Measurements from ENCODE around the gene HSPA12B.

Gene HSPA12B

DNA sequence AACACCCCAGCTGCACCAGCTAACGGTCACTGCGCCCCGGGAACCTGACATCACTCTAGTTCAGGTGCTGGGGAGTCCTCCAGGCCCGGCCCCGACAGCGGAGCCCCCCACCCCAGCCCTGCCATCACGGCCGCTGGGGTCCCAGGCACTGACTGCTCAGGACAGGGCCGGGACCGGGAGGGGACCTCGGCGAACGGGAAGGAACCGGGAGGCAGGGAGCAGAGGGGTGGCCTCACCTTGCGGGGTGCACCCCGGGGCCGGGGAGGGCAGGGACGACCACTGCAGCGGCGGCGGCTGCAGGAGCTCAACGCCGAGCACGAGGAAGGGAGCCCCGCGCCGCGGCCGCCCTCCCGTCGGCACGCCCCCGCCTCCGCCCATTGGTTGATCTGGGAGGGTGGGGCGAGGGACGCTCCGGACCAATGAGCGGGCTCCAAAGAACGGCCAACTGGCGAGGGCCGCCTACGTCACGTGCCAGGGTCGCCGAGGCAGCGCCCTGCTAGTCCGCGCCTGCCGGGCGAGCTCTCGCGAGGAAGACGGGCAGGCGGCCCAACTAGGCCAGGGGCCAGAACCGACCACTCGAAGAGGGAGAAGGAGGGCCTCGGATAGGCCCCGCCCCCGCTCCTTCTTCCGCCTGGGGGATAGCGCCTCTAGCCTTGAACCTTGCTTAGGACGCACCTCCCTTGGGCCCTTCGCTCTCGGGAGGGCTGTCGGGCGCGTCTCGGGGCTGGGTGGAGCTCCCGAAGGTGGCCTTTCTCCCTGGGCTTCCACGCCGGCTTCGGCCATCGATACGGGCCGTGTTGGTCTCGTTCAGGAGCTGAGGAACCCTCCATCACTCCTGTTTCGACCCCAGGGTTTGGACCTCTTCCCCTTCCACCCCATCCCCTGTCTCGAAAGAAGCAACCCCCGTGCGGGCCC is 35.2 kb downstream of the HSPA12B start, which contains the start of gene ADISSP:
TSS of gene ADISSP (minus strand) at position 327 of the 915 bp plus-strand sequence. CDS start 7,653 bp downstream, outside the sequence.
- peak; percentile 99 for DNase-seq

GRCh38 chr20:3768342-3769130 is 36.1 kb downstream of the HSPA12B start:
- DNase-seq, result peak; percentile 86

DNA sequence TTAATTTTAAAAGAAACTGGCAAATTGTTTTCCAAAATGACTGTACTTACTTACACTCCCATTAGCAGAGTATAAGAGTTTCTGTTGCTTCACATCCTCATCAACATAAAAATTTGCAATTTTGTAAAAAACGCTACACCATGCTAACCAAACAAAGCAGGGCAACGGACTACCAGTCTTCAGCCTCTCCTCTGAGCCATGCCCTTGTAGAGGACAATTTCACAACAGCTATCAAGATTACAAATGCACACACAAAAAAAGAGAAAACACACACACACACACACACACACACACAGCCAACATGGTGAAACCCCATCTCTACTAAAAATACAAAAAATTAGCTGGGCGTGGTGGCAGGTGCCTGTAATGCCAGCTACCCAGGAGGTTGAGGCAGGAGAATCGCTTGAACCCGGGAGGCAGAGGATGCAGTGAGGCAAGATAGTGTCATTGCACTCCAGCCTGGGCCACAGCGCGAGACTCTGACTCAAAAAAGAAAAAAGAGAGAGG is 39.1 kb downstream of the HSPA12B start:
- no peak for DNase-seq

- no peak for DNase-seq
These were observed 43.1 kb downstream of the HSPA12B start for GRCh38 chr20:3775457-3776108.

- DNase-seq, result no peak
These were observed 44.9 kb downstream of the HSPA12B start for GRCh38 chr20:3777381-3777715.

- DNase-seq, result peak; percentile 66
These were observed 45.5 kb downstream of the HSPA12B start for GRCh38 chr20:3777716-3778629.

DNA sequence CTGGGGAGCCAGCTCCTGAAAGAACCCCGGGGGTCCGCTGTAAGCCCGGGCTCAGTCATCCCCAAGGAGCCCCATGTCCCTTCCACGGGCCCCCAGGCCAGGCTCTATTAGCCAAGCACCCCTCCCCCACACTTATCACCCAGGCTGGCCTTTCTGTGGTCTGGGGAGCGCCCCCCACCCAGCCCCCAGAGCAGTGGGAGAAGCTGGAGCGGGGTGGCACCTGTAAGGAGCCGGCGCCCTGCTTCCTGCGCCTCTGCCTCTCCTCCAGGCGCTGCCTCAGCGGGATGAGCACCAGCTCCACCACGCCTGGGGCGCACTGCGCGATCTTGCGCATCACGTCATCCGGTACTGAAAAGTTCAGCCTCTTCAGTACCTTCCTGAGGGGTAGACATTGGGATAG is 46.5 kb downstream of the HSPA12B start:
- no peak for DNase-seq

GRCh38 chr20:3781153-3781910 is 48.8 kb downstream of the HSPA12B start, which contains the start of gene SPEF1:
Gene SPEF1 (minus strand): TSS chr20:3781448. CDS start chr20:3781287, 161 bp downstream.
- DNase-seq, result peak; percentile 59

DNA sequence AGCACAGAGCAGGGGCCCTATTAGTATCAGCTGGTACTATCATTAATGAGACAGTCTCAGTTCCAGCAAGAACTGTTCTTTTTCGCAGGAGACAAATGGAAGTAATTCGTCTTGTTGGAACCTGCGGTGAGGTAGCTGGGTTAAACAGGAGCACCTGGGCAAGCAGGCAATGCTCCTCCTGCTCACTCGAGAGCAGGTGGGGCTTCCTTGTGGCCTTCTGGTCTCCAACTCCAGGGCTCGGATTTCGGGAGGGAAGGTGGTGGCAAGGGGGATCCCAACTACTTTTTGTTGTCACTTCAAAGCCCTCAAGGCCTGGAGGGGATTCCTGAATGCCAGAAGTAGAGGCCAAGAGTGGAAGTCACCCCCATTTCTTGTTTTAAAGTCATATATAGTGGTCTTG is 50.1 kb downstream of the HSPA12B start:
- DNase-seq, result no peak

DNA sequence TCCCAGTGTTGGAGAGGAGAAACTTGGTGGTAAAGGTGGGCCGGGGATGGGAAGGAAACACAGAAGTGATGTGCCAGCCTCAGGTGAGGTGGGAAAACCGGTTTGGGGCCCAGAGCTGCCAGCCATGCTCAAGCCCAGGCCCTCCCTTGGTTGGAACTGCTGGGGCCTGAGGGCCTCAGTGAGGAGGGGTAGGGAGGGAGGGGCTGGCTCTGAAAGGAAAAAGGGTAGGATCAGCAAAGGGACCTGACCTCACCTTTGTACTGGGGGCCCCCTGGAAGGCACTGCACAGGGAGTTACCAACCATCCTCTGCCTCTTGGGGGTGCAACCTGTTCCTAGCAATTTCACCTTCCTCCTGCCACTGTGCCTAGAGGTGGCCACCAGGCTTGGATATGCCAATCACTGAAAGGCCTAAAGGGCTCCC is 50.6 kb downstream of the HSPA12B start:
- DNase-seq, result no peak

DNA sequence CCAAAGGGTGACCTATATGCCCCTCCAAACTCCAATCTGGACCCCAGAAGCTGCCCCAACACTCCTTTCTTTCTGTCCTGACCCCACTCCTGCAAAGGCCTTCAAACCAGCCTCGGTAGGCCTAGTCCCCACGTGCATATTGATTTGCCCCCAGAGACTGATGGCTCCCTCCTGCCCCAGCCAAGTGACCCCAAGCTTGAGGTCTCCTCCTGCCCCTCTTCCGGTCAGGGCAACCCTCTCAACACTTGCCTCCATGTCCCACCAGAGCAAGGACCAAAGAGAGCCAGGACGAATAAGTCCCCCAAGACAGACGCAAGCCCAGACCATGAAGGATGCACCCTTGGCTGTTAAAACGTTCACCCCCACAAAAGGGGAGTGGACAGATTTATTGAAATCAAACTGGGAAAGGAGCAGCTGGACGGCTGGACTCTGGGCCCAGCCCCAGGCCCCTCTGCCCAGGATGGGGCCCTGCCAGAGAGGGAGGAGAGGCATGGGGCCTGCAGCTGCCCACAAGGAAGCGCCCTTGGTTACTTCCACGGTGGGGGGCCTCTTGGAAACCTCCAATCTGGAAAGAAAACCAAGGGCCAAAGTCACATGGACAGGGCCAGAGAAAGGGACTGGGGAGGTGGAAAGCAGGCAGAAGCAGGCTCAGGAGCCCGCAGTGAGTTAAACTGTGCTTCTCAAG is 51.2 kb downstream of the HSPA12B start:
- no peak for DNase-seq

DNA sequence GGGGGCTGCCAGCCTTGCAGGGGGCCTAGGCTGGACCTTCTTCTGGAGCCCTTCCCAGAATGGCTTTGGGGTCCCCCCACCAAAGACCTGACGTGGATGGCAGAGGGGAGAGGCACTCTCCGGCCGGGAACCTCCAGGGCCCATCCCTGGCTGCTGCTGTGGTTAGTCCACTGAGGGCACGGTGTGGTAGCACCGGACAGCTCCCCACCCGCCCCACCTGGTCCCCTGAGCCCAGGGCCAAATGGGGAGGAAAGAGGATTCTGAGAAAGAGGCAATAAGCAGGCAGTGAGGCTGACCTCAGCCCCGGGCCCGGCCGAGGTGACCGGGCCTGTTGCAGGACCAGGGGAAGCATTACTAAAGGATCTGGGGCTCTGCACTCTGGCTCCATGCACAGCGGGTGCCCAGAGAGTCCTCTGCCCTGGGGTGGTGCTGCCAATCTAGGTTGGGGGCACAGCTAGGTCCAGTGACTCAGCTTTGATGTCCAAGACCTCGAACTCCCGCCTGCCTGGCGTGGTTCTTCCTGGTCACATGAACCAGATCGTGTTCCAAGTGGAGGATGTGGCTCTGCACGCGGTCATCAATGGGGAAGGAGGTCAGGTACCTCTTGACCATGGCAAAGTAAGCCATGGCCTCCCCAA is 51.9 kb downstream of the HSPA12B start:
- DNase-seq, result no peak

- DNase-seq, result no peak
These were observed 52.4 kb downstream of the HSPA12B start for GRCh38 chr20:3784863-3785239.

GRCh38 chr20:3785240-3786125 is 53.0 kb downstream of the HSPA12B start:
- DNase-seq, result no peak

GRCh38 chr20:3786126-3786484 is 53.6 kb downstream of the HSPA12B start:
- DNase-seq, result peak; percentile 69

- DNase-seq, result peak; percentile 91
These were observed 54.3 kb downstream of the HSPA12B start, which contains the start of gene CENPB for GRCh38 chr20:3786665-3787323. Gene CENPB (minus strand): TSS chr20:3786740. CDS start chr20:3786483, 257 bp downstream.

DNA sequence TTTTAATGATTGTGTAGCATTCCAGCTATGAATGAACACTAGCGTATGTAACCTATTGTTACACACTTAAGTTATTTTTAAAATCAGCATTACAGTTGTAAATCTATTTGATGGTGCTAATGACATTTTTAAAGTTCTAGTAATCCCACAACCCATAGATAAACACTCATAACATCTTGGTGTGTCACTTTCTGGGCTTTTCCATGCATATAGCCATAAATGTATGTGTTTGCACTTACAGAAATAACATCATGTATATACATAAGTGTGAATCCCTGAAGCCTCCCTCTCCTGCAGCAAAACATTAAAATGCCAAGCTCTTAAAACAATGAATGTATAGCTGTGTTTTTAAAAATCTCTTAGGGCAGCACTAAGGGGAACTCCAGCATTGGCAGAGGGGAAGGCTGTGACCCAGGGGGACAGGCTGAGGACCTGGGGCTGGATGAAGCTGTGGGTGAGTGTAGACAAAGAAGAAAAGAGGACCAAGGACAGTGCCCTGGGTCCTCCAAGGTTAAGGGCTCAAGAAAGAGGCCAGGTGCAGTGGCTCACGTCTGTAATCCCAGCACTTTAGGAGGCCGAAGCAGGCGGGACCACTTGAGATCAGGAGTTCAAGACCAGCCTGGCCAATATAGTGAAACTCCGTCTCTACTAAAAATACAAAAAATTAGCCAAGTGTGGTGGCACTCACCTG is 55.0 kb downstream of the HSPA12B start:
- DNase-seq, result no peak

DNA sequence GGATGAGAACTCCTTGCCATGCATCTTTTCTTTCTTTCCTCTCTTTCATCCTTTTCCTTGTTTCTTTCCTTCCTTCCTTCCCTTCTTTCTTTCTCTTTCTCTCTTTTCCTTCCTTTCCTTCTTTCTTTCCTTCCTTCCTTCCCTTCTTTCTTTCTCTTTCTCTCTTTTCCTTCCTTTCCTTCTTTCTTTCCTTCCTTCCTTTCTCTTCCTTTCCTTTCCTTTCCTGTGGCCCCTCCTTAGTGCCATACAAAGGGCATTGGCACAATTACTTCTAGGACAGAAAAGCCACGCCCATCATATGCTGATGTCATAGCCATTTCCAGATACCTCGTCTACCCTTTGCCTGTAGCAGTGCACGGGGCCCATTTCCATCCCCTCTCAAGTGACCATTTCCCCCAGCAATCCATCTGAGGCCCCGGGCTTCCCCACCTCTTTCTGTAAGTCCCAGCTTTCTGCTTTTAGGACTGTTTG is 56.2 kb downstream of the HSPA12B start:
- DNase-seq, result no peak

Data from activated CD4-positive, alpha-beta T cell treated with anti-CD3 and anti-CD28 coated beads for 48 hours (primary cell).